GM18870 (cell line): ENCODE measurements around the gene NUP210.
A peak's percentile ranks its signal among the peaks of the same experiment; 100 is the strongest.
"Not testable (repeated sequence)": the region's sequence is repeated elsewhere in the genome, so short reads cannot be mapped to it uniquely, and the experiment has no call there.

ENCODE experiments used
- ATAC-seq: cut with Tn5 transposase; IDR thresholded peaks from one replicate; pipeline ENCODE4 v1.9.1; 2021; ENCODE audit warnings: moderate library complexity; ENCODE audit not compliant: unreplicated experiment

NUP210 gene

DNA sequence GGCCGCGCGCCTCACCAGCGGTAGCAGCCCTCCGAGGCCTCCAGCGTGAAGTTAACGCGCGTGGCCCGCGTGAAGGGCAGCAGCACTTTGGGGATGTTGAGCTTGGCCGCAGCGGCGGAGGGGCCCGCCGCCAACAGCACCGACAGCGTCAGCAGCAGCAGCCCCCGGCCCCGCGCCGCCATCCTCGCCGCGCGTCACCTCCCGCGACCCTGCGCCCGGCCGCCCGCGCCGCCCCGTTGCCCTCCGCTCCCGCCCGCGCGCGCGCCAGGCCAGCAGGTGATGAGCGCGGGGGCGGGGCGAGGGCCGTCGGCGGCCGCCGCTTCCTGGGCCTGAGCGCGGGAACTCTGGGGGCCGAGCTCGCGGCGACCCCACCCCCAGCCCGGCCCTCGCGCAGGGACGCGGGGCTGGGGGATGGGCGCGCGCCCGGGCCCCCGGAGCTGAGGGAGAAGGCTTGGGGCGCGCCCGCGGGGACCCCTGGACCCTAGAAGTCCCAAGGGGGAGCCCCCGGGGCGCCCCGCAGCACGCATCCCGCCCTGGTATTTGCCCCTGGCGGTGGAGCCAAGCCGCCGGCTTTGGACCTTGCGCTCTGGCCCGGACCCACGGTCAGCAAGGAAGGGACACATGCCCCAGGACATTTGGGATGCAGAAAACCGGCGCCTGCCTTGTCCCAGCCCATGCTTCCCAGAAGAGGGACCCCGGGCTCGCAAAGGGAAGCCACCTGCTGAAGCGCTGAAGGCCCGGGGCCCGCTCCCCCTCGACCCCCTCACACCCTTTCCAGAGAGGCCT, at the start of gene NUP210:
TSS of gene NUP210 (minus strand) at position 278 of the 786 bp plus-strand sequence. CDS start at position 182, 96 bp downstream.
- no peak for ATAC-seq

DNA sequence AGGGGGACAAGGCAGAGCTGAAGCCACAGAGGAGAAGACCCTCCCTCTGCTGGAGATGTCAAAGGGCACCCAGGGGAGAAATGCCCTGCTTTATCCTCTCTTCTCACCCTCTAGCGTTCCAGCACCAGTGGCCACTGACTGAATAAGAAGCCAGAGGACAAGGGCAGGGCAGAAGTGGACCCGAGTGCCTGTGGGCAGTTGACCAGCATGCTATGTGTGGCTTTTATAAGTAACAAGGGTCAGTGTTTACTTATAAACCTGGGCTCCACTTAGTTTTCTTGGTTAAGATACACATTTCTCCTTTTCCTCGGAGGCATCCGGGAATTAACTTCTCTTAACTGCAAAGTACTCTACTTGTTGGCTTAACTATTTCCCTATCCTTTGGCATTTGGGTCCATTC, 46.7 kb upstream of the NUP210 start:
- ATAC-seq: no peak

DNA sequence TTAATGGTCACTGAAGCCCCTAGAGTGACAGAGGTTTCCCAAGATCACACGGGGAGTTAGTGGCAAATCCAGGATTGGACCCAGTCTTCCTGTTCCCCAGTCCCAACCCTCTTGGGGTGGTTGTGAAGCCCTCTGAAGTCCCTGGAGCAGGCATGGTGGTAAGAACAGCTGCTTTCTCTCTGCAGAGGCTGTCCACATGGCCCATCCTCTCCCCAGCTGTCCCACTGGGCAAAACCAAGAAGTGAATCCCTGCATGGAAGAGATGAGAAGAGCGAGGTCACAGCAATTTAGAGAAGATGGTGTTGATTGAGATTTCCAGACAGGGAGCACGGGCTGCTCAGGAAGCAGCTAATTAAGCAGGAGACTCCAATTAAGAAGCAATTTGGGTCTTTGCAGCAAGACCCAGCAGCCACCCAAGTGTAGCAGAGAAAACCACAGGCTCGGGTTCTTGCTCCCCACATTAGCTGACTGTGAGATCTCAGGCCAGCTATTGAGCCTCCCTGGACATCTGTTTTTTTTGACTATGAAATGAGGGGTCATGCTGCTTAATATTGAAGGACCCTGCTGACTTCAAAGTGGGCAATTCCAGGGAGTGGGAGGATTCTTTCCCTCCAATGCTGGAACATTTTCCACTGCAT, 45.2 kb upstream of the NUP210 start:
- ATAC-seq: no peak

DNA sequence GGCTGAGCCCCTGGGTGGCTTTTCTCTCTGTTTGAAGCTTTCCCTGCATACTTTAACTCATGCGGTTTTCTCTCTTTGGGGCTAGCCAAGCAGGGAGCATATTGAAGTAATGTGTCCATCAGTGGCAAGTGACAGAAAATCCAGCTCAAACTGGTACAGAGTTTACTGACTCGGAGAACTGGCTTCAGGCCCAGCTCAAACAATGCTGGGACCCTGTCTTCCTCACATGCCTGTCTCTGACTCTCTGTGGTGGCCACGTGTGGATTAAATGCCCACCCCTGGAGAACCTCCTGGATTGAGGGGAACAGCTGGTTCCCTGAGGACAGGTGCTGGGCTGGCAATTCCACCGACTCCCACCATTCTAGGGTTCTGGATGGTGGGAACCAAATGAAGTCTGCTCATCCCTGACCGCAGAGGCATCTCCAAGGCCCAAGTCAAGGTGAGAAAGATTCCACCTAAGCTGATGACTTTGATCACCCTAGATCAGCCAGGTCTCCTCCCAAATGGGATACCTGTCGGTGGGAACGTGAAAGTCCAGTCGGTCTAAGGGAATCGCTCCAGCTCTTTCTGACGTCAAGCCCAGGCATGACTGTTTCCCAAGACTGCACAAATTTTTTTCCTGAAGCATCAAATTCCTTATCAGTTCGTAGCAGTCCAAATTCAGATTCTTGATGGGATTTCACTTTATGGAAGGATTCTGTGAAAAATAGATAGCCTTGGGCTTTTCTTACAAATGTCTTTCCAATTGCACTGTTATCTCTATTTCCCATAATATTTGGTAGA, 43.7 kb upstream of the NUP210 start:
- no peak for ATAC-seq

DNA sequence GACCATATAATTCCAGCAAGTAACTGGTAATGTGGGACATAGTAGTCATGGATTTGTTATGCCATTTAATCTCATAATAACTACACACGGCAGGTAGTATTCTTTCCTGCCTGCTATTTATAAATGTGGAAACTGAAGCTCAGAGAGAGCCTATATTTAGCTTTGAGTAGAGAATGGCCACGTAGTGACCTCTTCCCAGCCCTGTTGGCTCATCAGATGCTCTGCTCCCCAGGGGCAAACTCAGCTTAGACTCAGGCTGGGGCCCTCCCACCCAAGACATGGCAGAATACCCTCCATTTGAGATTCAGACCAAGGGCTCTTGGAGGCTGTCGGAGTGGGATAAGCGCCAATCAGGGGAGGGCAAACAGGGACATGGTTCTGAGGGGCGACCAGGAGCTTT, 42.7 kb upstream of the NUP210 start:
- no peak for ATAC-seq

DNA sequence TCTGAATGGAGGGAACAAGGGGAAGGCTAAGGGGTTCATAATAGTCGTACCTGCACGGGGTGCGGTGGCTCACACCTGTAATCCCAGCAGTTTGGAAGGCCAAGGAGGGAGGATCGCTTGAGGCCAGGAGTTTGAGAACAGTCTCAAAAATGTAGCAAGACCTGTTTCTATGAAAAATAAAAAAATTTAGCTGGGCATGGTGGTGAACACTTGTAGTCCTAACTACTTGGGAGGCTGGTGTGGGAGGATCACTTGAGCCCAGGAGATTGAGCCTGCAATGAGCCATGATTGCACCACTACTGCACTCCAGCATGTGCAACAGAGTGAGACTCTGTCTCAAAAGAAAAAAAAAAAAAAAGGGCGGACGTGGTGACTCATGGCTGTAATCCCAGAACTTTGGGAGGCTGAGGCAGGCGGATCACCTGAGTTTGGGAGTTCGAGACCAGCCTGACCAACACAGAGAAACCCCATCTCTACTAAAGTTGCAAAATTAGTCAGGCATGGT, 42.1 kb upstream of the NUP210 start:
- ATAC-seq: no peak

DNA sequence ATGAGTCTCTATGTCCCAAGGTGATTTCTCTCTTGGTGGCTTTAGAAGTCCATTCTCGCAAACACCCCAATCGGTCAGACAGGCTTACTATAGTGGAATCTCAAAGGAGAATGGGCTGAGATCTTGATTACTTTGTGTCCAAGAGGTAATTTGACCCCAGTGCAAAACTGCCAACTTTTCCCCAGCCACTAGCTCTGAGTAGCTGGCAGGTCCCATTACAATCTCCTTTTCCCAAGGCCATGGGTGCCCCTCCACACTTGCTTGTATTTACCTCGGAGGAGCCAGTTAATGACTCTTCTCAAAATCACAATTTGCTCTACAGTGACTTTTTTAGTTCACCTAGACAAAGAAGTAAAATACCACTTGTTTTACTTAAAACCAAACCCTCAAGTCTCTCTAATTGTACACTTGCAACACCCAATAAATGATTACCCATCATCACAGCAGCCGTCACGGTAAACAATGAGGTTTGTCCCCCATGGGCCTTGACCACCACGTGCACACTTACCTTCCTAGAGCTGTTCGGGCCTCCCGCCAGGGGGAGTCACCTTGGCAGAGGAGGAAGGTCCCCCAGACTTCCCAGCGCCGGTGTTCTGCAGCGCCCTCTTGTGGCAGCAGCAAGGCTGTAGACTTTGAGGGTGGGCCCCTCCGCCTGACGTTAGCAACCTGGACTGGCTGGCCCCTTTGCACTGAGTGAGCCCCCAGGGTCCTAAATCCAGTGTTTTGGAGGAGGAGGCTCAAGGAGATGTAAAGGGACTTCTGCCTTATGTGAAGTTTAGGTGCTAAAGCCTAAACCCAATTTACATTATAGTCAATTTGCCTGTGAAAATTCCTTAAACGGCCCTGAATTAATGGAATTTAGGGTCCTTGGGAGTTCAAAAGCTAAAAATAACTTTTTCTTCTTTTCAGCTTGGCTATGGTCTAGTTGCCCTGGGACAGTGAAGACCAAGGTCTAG, 41.3 kb upstream of the NUP210 start:
- ATAC-seq: no peak

DNA sequence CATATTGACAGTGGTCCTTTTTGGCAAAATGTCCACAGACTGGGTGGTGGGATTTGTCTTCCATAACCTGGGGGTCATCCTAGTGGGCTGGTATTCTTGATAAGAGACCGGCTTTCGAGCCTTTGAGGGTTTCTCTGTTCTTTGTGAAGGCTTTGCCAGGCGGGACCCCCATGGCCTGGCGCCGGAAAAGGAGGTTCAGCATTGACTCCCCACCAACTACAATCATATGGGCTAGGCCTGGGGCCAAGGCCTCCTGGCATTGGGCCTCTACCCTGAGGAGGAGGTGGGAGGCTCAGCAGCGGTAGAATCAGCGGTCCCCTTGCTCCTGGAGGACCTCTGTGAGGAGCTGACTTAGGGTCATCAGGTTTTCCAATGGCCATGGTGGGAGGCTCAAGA, 40.2 kb upstream of the NUP210 start:
- ATAC-seq: no peak

DNA sequence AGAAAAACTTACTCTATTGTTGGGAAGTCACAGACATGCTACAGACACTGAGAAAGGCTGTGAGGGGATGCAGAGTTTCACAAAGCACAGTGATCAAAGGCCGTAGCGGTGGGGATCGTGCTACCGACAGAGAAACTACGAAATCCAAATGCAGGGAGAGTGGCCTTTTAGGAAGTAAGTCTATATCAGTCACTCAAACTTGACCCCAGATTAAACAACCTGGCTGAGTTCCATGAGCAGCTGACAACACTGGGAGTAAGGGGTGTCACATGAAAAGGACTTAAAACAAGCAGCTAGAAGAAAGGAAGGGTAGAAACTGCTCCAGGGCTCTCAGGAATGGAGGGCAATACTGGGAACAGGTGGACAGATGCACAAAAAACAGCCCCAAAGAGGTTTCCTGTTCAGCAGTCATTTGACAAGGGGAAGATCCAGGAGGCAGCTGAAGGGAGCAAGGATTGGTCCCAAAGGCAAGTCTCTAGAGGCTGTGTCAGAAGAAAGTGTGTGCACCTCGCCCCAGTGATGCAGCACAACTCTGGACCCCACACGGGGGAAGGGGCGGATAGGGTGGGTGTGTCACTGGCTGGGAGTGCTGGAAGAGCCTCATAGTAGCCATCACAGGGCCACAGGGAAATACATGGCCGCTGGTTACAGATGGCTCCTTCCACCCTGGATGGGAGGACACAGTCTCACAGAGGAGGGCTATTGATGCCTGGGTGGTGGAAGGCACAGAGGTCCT, 39.7 kb upstream of the NUP210 start:
- ATAC-seq: no peak

DNA sequence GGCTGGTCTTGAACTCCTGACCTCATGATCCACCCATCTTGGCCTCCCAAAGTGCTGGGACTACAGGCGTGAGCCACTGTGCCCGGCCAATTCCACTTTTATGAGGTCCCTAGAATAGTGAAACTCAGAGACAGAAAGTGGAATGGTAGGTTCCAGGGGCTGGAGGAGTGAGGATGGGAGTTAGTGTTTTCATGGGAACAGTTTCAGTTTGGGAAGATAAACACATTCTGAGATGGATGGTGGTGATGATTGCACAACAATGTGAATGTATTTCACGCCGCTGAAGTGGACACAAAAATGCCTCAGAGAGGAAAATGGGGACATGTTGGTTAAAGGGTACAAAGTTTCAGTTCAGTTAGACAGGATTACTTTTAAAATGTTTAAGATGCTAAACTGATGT, 37.5 kb upstream of the NUP210 start:
- no peak for ATAC-seq

DNA sequence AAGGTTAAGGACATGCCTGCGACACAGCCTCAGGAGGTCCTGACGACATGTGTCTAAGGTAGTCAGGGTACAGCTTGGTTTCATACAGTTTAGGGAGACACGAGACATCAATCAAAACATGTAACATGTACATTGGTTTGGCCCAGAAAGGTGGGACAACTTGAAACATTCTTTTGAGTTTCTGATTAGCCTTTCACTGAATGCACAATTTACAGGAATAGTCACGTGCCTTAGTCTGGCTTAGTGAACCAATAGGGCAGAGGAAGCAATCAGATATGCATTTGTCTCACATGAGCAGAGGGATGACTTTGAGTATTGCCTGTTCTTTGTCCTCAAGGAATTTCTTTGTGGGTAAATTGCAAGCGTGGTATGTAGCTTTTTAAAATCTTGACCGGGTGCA, 35.5 kb upstream of the NUP210 start:
- ATAC-seq: no peak

DNA sequence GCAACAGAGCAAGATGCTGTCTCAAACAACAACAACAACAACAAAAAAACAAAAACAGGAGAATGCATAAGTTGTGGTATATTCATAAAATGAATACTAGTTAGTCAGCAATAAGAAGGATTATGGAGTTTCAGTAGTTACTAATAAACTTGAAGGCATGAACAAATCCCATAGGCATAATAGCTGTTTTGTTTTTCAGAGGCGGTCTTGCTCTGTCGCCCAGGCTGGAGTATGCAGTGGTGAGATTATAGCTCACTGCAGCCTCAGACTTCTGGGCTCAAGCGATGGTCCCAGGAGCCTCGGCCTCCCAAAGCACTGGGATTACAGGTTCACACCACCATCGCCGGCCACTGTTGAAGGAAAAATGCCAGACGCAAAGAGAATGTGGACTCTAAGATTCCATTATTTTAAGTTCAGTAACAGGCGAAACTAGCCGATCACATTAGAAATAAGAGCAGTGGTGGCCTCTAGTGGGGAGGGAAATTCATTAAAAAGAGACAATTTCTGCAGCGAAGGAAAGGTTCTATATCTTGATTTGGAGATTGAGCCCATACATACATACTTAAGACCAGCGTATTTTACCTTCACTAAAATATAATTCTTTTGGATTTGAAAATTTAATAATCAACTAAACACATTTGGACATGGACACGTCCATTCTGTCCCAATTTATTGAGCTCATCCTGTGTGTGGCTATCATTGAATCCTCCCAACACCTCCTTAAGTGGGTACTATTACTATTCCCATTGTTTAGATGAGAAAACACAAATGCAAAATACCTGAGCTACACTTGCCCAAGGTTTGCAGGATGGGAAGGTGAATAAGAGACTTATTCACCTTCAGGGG, 32.6 kb upstream of the NUP210 start:
- no peak for ATAC-seq

DNA sequence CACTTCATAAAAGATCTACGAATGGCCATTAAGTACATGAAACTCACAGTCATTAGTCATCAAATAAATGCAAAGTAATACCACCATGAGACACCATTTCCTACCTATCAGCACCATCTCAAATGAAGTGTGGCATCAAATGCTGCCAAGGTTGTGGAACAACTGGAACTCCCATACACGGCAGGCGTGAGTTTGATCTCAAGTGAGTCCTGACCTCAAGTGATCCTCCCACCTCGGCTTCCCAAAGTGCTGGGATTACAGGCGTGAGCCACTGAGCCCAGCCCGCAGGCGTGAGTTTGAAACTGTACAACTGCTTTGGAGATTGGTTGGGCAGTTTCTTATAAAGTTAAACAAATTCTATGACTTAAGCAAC, 31.2 kb upstream of the NUP210 start:
- ATAC-seq: peak; percentile 14

DNA sequence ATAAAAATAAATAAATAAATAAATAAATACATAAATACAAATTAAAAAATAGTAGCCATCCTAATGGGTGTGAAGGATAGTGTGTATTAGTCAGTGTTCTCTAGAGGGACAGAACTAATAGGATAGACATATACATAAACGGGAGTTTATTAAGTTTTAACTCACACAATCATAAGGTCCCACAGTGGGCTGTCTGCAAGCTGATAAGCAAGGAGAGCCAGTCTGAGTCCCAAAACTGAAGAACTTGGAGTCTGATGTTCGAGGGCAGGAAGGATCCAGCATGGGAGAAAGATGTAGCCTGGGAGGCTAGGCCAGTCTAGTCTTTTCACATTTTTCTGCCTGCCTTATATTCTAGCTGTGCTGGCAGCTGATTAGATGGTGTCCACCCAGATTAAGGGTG, 22.8 kb upstream of the NUP210 start:
- not testable (repeated sequence) for ATAC-seq

DNA sequence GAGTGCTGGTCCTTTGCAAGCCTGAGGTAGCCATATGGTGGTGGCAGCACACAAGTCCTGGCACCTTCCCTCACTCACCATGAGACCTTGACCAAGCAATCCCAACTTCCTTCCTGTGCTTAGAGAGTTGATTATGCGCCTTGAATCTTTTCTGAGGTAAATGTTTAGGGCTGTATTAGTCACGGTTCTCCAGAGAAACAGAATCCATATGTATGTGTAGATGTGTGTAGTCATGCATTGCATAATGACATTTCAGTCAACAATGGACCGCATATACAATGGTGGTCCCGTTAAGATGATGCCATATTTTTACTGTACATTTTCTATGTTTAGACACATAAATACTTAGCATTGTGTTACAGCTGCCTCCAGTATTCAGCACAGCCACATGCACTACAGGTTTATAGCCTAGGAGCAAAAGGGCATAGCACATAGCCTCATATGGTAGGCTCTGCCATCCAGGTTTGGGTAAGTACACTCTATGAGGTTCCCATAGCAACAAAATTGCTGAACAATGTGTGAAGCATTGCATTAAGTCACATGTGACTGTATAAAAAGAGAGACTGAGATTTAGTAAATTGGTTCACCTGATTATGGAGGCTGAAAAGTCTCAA, 20.2 kb upstream of the NUP210 start:
- no peak for ATAC-seq

DNA sequence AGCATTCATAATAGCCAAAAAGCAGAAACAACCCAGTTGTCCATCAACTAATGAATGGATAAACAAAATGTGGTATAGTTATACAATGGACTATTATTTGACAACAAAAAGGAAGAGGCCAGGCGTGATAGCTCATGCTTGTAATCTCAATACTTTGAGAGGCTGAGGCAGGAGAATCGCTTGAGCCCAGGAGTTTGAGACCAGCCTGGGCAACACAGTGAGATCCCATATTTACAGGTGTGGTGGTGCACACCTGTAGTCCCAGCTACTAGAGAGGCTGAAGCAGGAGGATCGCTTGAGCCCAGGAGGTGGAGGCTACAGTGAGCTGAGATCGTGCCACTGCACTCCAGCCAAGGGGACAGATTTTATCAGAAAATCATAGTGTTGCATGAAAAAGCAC, 16.1 kb upstream of the NUP210 start:
- ATAC-seq: not testable (repeated sequence)

DNA sequence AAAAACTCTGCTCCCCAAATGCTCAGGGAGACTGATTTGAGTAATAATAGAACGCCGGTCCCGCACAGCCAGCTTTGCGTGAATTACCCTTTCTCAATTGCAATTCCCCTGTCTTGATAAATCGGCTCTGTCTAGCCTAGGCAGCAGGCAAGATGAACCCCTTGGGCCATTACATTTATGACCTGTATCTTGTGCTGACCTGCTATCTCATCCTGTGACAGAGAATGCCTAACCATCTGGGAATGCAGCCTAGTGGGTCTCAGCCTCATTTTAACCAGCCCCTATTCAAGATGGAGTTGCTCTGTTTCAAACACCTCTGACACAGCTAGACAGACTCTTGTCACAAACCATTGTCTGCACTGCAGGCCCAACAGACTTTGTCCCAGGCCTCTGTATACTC, 13.8 kb upstream of the NUP210 start:
- no peak for ATAC-seq

DNA sequence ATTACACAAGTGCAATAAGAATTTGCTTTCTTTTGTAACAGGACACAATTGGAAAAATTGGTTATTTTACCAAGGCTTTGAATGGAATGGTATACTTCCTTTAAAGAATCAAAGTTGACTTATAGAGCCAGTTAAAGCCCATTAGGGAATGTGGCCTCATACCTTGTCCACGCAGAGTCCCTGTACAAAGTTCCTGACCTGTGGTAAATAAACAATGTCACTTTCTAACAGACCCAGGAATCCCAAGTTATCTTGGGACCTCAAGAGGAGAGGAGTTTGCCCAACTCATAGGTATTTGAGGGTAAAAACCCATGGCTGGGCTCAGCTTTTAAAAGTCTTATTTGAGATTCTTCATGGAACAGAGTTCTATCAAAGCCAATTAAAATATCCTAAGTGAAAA, 12.0 kb upstream of the NUP210 start:
- no peak for ATAC-seq
